Breast epithelium (tissue), 3 donors: ENCODE data around the gene KDM4C.

Experiments used
- CTCF ChIP-seq, 3 donors: fragments of 450-650 bp; IDR thresholded peaks; one replicate each; pipeline ENCODE4 v1.5.1; 2016 to 2017; ENCODE audit warnings: antibody characterized with exemption in 3 of 3, mild to moderate bottlenecking in 3 of 3, moderate library complexity in 3 of 3
- POLR2A ChIP-seq: fragments of 450-650 bp; IDR thresholded peaks from one replicate; pipeline ENCODE4 v1.6.1; 2016; ENCODE audit warnings: antibody characterized with exemption, mild to moderate bottlenecking, moderate library complexity
- POLR2AphosphoS5 ChIP-seq, 3 donors: sonication (generic); formaldehyde crosslinking; IDR thresholded peaks; one replicate each; pipeline ENCODE4 v1.6.1; 2017; ENCODE audit warnings: antibody characterized with exemption in 3 of 3

GRCh38 chr9:7176561-7176960, 418.8 kb downstream of the KDM4C start:
- TF ChIP-seq CTCF (IDR thresholded peaks at IDR 0.05), result no peak
- TF ChIP-seq POLR2AphosphoS5 (IDR thresholded peaks at IDR 0.05), result no peak
- no peak for TF ChIP-seq POLR2A
